ENCODE measurements around the gene SEPTIN2.
A peak's percentile ranks its signal among the peaks of the same experiment; 100 is the strongest.
"Not testable (repeated sequence)": the region's sequence is repeated elsewhere in the genome, so short reads cannot be mapped to it uniquely, and the experiment has no call there.

The SEPTIN2 gene

GRCh38 chr2:241315879-241316631 is at the start of gene SEPTIN2:
Gene SEPTIN2 (plus strand): TSS chr2:241315925. CDS start chr2:241324233, 8,308 bp downstream.
- DNase-seq: peak; percentile 81

- DNase-seq: no peak
These were observed 48.3 kb upstream of the SEPTIN2 start for GRCh38 chr2:241267249-241268067.

GRCh38 chr2:241268306-241268705 is 47.4 kb upstream of the SEPTIN2 start:
- no peak for DNase-seq

DNA sequence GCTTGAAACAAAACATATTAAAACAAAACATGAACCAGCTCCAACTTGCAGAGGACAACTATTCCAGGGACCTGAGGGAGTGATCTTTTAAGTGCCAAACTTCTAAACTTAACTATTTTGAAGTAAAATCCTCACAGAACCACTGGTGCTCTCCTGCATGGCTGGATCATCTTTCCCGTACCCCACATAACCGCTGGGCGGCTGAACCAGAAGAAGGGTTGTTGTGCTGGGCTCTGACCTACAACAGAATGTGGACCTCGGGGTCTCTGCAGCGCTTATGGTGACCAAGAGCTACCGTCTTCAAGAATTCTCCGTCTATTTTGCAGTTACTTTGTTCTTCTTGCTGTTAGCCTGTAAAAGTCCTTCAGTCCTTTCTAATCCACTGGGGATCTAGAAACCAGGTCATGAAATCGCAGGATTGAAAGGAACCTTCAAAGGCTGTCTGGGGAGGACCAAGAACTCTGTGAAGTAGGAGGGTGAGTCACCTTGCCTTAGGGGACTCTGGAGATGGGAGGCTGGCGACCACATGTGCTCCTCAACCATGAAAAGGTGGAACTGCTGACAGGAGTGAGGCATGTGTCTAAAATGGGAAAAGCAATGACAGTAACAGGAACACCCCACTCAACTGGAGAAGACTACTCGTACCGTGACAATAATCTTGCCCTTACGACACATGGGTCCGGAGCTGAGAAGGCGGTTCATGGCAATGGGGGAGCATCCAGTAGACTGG is 46.8 kb upstream of the SEPTIN2 start:
- DNase-seq: no peak

GRCh38 chr2:241269707-241270520 is 45.8 kb upstream of the SEPTIN2 start:
- DNase-seq: no peak

GRCh38 chr2:241270531-241270930 is 45.2 kb upstream of the SEPTIN2 start:
- no peak for DNase-seq

DNA sequence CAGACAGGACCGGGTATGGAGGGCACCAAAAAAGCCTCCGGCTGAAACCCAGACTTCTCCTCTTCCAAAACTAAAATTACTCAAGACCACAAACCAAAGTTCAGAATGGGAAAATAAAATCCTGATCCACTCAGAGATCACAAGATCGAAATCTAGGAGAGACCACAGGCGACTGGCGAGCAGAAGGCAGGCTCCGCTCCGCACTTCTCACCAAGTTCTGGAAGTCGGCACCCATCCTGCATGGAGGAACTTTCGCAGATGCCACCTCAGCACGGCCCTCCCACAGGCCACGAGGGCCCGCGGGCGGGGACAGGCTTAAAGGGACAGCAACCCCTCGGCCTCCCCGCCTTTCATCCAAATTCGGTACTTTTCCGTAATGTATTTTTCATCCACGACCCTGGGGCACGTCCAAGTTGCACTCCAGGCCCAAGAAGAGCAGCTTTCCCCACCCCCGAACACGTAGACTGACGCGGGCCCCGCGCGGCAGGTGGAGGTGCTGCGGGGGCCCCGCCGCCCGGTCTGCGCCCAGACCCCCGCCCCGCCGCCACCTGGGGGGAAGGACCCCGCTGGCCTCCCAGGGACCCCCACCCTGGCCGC is 43.9 kb upstream of the SEPTIN2 start:
- DNase-seq: peak; percentile 72

DNA sequence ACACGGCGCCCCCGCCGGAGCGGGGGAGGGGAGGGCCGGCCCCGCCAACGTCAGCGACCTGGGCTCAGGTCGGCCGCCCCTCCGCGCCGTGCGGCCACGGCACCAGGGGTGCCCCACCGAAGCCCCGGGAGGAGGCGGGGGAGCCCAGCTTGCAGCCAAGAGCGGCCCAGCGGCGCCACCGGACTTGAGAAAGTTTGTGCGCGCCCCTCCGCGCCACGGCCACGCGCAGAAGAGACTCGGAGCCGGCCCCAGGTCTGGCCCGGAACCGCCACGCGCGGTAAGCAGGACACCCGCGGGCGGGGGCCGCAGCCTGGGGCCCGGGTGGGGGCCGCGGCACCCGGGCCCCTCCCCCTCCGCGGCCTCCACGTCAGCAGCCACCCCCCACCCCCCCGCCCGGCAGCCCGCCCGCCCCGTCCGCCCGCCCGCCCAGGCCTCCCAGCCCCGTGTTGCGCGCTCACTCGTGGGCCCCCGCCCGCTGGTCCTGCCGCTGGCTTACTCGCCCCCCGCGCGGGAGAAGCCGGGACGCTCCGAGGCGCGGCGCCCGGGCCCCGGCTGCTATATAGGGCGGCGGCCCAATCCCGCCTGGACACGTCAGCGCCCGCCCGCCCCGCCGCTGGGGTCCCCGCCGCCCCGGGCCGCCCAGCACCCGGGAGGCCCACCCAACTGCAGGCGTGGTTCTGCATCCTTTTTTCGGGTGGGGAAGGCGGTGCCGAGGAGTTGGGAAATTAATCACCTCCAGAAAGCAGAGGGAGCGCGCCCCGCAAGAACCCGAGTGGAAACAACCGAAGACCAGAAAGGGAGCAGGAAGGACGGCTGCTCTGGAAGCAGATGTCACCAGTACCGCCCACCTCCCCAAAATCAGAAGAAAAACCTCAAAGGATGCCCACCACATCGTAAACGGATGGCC is 43.2 kb upstream of the SEPTIN2 start:
- peak; percentile 36 for DNase-seq

GRCh38 chr2:241273210-241274020 is 42.3 kb upstream of the SEPTIN2 start:
- no peak for DNase-seq

- no peak for DNase-seq
These were observed 41.6 kb upstream of the SEPTIN2 start for GRCh38 chr2:241274127-241274526.

GRCh38 chr2:241275504-241275903 is 40.2 kb upstream of the SEPTIN2 start:
- no peak for DNase-seq

DNA sequence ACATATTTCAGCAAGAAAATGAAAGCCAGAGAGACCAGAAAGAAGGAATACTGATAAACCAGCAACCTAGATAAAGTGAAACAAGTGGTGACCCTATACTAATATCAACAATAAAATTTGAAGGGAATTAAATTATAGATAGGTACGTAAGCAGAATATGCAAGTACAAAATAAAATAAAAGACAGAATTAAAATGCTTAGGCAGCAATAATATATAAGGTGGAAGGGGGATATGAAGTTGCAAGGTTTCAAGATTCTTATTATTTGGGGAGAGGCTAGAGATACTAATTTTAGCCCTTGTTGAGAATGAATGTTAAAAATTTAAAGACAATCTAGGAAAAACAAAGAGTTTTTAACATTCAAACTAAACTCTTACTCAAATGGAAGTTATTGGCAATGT is 39.8 kb upstream of the SEPTIN2 start:
- no peak for DNase-seq

DNA sequence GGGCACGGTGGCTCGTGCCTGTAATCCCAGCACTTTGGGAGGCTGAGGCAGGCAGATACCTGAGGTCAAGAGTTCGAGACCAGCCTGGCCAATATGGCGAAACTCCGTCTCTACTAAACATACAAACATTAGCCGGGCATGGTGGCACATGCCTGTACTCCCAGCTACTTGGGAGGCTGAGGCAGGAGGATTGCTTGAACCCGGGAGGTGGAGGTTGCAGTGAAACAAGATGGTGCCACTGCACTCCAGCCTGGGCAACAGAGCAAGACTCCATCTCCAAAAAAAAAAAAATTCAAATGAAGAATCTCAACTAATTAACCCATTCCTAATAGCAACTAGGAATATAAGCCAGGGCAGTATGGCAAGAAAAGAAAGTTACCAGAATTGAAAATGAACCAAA is 37.4 kb upstream of the SEPTIN2 start:
- DNase-seq: not testable (repeated sequence)

DNA sequence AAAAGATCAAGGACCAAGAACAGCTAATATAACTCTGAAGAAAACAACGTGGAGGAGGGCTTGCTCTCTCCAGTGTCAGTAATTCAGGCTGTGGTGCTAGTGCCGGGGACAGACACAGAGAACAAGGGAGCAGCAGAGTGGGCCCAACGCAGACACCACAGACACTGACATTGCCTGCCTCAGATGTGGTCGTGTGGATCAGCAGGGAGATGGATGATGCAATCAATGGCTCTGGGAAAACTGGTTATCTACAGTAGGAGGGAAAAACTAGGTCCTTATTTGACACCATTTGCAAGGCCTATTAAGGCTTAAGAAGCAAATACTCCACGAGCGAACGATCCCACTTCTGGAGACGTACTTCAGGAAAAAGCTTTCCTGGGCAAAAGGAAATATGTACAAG is 36.3 kb upstream of the SEPTIN2 start:
- no peak for DNase-seq

DNA sequence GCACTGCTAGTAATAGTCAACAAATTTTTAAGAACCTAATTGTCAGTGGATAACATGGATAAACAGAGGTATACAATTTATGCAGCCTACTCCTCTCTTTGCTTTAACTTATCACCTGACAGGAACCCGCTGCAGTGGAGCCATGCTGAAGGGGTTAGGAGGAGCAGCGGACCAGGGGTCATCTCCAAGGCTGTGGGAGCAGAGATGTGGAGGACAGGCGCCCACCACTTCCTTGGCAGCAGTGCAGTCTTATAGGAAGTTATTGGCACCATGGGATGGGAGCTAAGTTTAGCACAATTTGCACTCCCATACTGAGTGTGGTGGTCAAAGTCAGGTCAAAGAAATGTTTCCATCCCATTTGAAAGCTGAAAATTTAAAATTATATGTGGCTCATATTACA is 35.9 kb upstream of the SEPTIN2 start:
- no peak for DNase-seq

DNA sequence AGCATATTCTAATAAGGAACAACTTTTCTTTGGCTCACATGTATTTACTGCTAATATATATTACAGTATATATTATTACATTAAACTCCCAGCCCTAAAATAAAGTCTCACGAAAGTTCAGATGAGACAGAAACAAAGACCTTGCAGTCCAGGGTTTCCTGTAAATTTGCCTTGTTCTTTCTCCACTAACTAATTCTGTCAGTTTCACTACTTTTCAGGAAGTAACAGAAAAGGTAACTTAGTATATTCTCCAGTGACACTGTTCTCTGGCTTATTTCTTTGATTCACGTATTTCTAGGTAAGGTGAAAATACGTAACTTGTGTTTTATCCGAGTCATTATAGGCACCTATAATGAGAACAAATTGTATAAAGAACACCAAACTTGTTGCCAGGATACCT is 35.4 kb upstream of the SEPTIN2 start:
- DNase-seq: no peak

GRCh38 chr2:241282555-241282954 is 33.2 kb upstream of the SEPTIN2 start:
- no peak for DNase-seq

- DNase-seq: no peak
These were observed 30.1 kb upstream of the SEPTIN2 start for GRCh38 chr2:241285596-241285995.

- no peak for DNase-seq
These were observed 29.2 kb upstream of the SEPTIN2 start for GRCh38 chr2:241286348-241287090.
